ENCODE measurements around the gene ZNF630. TPM values are rescaled to one million over a fixed set of nuclear protein-coding genes. Genes with fewer than 3 reads are reported as not detected.

ZNF630 gene
- total RNA-seq, 1 experiment from 2014 or later: 1.5 TPM

DNA sequence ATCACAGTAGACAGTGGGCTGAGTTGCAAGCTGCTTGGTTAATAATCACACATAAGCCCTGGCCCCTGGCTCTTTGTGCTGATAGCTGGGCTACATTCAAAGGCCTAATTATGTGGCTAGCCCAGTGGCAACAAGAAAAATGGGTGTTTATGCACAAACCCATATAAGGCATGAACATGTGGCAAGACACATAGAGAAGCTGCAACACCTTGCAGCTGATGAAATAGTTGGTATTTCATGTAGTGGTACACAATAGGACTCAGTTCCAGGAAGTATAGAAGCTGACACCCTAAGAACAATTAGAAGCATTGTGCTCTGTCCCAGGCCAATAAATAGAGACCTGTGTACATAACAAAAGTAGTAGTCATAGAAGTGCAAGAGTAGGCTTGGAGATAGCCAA is 14.6 kb upstream of the ZNF630 start:
- Histone ChIP-seq H3K27me3 (ENCODE audit: insufficient read depth, low read length) (no peaks in the 10 kb centered on the region), H3K14ac (ENCODE audit: insufficient read depth, low read length) (no peak overlapping the region), H3K4me1 (ENCODE audit: insufficient read depth, low read length) (no peaks in the 10 kb centered on the region), H4K5ac (ENCODE audit: insufficient read length, low read depth, low read length) (no peak overlapping the region), H3K23me2 (ENCODE audit: insufficient read length, low read depth, low read length, poor library complexity, severe bottlenecking) (no peaks in the 10 kb centered on the region), H3K4me2 (ENCODE audit: insufficient read depth, insufficient read length, low read length) (no peak overlapping the region), H2BK12ac (ENCODE audit: insufficient read length, low read depth, low read length) (no peak overlapping the region), H3K79me1 (ENCODE audit: insufficient read depth, low read depth, low read length, poor library complexity, severe bottlenecking) (no peaks in the 10 kb centered on the region), H2BK5ac (ENCODE audit: insufficient read length, low read length) (no peak overlapping the region), H2BK20ac (ENCODE audit: low read depth, low read length, poor library complexity, severe bottlenecking) (no peak overlapping the region), H3K9me3 (ENCODE audit: control insufficient read depth, low read depth, low read length) (peaks cover 51% of the 10 kb centered on the region), H4K91ac (ENCODE audit: insufficient read length, low read depth, low read length) (no peak overlapping the region), H2BK15ac (ENCODE audit: low read depth, low read length) (no peak overlapping the region), H3T11ph (ENCODE audit: low read length) (no peak overlapping the region), H3K27ac (ENCODE audit: insufficient read length, low read depth, low read length) (no peak overlapping the region), H4K8ac (replicated peaks; ENCODE audit: insufficient read length, low read depth, low read length) (no peak overlapping the region), H2BK120ac (ENCODE audit: low read depth, low read length, poor library complexity, severe bottlenecking) (no peak overlapping the region), H3K56ac (ENCODE audit: insufficient read length, low read depth, low read length) (no peak overlapping the region), H3K79me2 (ENCODE audit: insufficient read depth, low read length) (no peaks in the 10 kb centered on the region), H3K9ac (ENCODE audit: extremely low read depth, insufficient read length, low read length) (no peak overlapping the region), H2AK5ac (ENCODE audit: insufficient read length, low read length) (no peak overlapping the region), H4K20me1 (ENCODE audit: control insufficient read depth, insufficient read depth, insufficient read length) (no peaks in the 10 kb centered on the region), H3K23ac (ENCODE audit: insufficient read length, low read depth, low read length) (no peak overlapping the region), H3K4ac (ENCODE audit: low read depth, low read length) (no peak overlapping the region), H3K18ac (ENCODE audit: insufficient read length, low read depth, low read length) (no peak overlapping the region), H2AFZ (ENCODE audit: low read length) (no peak overlapping the region)
- peaks cover 67 to 68% of the 10 kb centered on the region in 2 experiments for H3K9me3 Mint-ChIP-seq
- TF ChIP-seq, protein P1, sequence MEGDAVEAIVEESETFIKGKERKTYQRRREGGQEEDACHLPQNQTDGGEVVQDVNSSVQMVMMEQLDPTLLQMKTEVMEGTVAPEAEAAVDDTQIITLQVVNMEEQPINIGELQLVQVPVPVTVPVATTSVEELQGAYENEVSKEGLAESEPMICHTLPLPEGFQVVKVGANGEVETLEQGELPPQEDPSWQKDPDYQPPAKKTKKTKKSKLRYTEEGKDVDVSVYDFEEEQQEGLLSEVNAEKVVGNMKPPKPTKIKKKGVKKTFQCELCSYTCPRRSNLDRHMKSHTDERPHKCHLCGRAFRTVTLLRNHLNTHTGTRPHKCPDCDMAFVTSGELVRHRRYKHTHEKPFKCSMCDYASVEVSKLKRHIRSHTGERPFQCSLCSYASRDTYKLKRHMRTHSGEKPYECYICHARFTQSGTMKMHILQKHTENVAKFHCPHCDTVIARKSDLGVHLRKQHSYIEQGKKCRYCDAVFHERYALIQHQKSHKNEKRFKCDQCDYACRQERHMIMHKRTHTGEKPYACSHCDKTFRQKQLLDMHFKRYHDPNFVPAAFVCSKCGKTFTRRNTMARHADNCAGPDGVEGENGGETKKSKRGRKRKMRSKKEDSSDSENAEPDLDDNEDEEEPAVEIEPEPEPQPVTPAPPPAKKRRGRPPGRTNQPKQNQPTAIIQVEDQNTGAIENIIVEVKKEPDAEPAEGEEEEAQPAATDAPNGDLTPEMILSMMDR (conservative IDR thresholded peaks at IDR 0.05): no peak
- no peak for DNase-seq
- no peaks in the 10 kb centered on the region for H3K27me3 Mint-ChIP-seq (ENCODE audit: low read depth)
- H3K4me3 Mint-ChIP-seq: no peak overlapping the region
- H3K4me1 Mint-ChIP-seq: no peaks in the 10 kb centered on the region
- H3K36me3 Mint-ChIP-seq (ENCODE audit: insufficient read depth in 1 of 3, low read depth in 3 of 3): peaks cover 0 to 1% (median 0%) of the 10 kb centered on the region in 3 experiments; a peak in 3 of 7 replicates
- H3K27ac Mint-ChIP-seq: no peak overlapping the region
